Breast epithelium (tissue), 4 donors: ENCODE measurements around the gene PAK5. TPM values are rescaled to one million over a fixed set of nuclear protein-coding genes. Genes with fewer than 3 reads are reported as not detected.
"Not testable (repeated sequence)": the region's sequence is repeated elsewhere in the genome, so short reads cannot be mapped to it uniquely, and the experiment has no call there.

Experiments
- DNase-seq, 2 donors: peaks; one replicate each; pipeline ENCODE4 v3.0.0-alpha.2; 2019; ENCODE audit warnings: low spot score in 2 of 2
- H3K27ac ChIP-seq, 2 donors: fragments of 200-600 bp; sonication (generic) in 1 of 2; one replicate each; pipeline ENCODE4 v1.5.1; 2016 to 2019; ENCODE audit warnings: mild to moderate bottlenecking in 1 of 2
- H3K27me3 ChIP-seq, 2 donors: fragments of 200-600 bp; sonication (generic) in 1 of 2; one replicate each; pipeline versions ENCODE4 v1.5.1 to v1.6.0; 2017 to 2019; ENCODE audit warnings: control low read depth in 1 of 2, mild to moderate bottlenecking in 1 of 2
- H3K36me3 ChIP-seq: fragments of 200-600 bp; one replicate; pipeline ENCODE4 v1.5.1; 2019
- H3K4me1 ChIP-seq, 2 donors: fragments of 200-600 bp; sonication (generic); one replicate each; pipeline ENCODE4 v1.5.1; 2016 to 2019; ENCODE audit warnings: control low read depth in 1 of 2
- H3K4me3 ChIP-seq, 3 donors: fragments of 200-600 bp; sonication (generic); 1 replicate in 2 of 3; 2 replicates in 1 of 3; pipeline ENCODE4 v1.5.1; 2016 to 2019; ENCODE audit warnings: mild to moderate bottlenecking in 3 of 3, moderate library complexity in 2 of 3
- H3K9me3 ChIP-seq, 2 donors: fragments of 200-600 bp; sonication (generic) in 1 of 2; one replicate each; pipeline ENCODE4 v1.5.1; 2016 to 2019; ENCODE audit warnings: control low read depth in 1 of 2
- POLR2A ChIP-seq: fragments of 450-650 bp; IDR thresholded peaks from one replicate; pipeline ENCODE4 v1.6.1; 2016; ENCODE audit warnings: antibody characterized with exemption, mild to moderate bottlenecking, moderate library complexity
- POLR2AphosphoS5 ChIP-seq, 3 donors: sonication (generic); formaldehyde crosslinking; IDR thresholded peaks; one replicate each; pipeline ENCODE4 v1.6.1; 2017; ENCODE audit warnings: antibody characterized with exemption in 3 of 3
- intact Hi-C: fragments of 100-400 bp; cut with DNase I; formaldehyde crosslinking; loops from one replicate; pipeline ENCODE4 v1.15.1; 2023; ENCODE audit warnings: low total_unique reads
- total RNA-seq, 3 donors: library from RNA; depleted of rRNA; stranded (reverse); fragments of >200 nt; gene quantifications; one replicate each; pipeline ENCODE4 v1.1.0, GENCODE V29; 2016
- TF ChIP-seq, protein P1 (sequence below), 3 donors: fragments of 450-650 bp; IDR thresholded peaks; one replicate each; pipeline ENCODE4 v1.5.1; 2016 to 2017; ENCODE audit warnings: antibody characterized with exemption in 3 of 3, mild to moderate bottlenecking in 3 of 3, moderate library complexity in 3 of 3

Gene PAK5
- total RNA-seq, 3 donors from 2014 or later: 0.66 to 1.3 TPM; not detected in 1

DNA sequence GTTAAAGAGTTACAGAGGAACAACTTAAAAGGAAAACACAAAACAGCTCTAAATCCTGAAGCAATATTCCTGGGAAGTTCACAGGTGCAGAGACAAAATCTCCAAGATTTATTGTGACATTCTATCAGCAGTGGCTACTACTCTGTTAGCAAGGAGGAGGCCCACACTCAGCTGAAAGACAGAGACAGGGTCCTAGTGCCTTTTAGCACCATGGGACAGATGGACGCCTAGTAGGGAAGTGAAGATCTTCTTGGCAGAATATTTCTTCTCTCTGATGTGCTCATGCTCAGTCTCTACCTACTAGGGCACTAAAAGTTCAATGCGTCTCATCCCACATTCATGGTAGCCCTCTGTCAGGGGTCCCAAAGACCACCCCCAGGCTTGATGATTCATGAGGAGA lies 191.1 kb downstream of the PAK5 start:
- Histone ChIP-seq H3K36me3 (no peaks in the 10 kb centered on the region), H3K4me1 (no peaks in the 10 kb centered on the region), H3K27ac (no peak overlapping the region), H3K4me3 (no peak overlapping the region), H3K27me3 (no peaks in the 10 kb centered on the region), H3K9me3 (no peaks in the 10 kb centered on the region)
- TF ChIP-seq POLR2A: no peak
- TF ChIP-seq POLR2AphosphoS5 (IDR thresholded peaks at IDR 0.05): no peak
- TF ChIP-seq, protein P1, sequence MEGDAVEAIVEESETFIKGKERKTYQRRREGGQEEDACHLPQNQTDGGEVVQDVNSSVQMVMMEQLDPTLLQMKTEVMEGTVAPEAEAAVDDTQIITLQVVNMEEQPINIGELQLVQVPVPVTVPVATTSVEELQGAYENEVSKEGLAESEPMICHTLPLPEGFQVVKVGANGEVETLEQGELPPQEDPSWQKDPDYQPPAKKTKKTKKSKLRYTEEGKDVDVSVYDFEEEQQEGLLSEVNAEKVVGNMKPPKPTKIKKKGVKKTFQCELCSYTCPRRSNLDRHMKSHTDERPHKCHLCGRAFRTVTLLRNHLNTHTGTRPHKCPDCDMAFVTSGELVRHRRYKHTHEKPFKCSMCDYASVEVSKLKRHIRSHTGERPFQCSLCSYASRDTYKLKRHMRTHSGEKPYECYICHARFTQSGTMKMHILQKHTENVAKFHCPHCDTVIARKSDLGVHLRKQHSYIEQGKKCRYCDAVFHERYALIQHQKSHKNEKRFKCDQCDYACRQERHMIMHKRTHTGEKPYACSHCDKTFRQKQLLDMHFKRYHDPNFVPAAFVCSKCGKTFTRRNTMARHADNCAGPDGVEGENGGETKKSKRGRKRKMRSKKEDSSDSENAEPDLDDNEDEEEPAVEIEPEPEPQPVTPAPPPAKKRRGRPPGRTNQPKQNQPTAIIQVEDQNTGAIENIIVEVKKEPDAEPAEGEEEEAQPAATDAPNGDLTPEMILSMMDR (IDR thresholded peaks at IDR 0.05): no peak
- intact Hi-C loops: no loop called here
- no peak for DNase-seq

DNA sequence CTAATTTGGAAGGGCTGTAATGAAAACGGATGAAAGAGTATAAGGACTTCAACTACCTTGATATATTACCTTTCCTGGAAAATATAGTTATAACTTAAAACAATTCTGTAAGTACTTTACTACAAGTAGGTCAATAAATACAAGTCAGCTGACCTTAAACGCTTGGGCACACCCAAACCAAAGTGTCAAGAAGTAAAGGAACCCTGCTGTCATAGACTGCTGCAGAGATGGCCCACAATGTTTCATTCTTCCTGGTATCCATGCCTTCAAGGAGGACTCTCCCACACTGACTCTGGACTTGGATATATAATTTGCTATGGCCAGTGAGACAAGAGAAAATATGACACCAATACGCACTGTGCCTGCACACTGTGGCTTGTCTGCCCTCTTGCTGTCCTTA lies 192.5 kb downstream of the PAK5 start:
- intact Hi-C loops: no loop called here
- TF ChIP-seq, protein P1 (IDR thresholded peaks at IDR 0.05): no peak
- no peak for TF ChIP-seq POLR2AphosphoS5 (IDR thresholded peaks at IDR 0.05)
- no peak for TF ChIP-seq POLR2A
- no peaks in the 10 kb centered on the region for H3K9me3 ChIP-seq
- no peaks in the 10 kb centered on the region for H3K36me3 ChIP-seq
- H3K4me1 ChIP-seq: no peaks in the 10 kb centered on the region
- no peak overlapping the region for H3K4me3 ChIP-seq
- DNase-seq: no peak
- no peaks in the 10 kb centered on the region for H3K27me3 ChIP-seq
- H3K27ac ChIP-seq: no peak overlapping the region

DNA sequence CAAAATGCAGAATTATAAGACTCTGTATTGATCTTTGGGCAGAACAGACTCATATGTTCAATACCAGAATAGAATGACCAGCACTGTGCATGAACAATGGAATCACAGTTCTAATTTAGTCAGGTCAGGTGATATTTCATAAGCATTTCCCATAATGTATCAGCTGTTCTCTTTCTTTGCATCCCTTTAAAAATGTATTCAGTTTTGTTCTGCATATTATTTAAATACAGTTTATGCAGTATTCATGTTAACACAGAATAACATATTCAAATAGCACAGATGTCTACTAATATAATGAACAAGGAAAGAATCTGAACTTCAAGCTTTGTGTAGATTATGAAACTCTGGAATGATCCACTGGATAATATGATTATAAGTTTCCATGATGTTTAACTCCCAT lies 196.0 kb downstream of the PAK5 start:
- intact Hi-C loops: no loop called here
- Histone ChIP-seq H3K9me3 (no peaks in the 10 kb centered on the region), H3K4me3 (no peak overlapping the region), H3K36me3 (no peaks in the 10 kb centered on the region), H3K4me1 (no peaks in the 10 kb centered on the region), H3K27me3 (no peaks in the 10 kb centered on the region), H3K27ac (no peak overlapping the region)
- TF ChIP-seq POLR2AphosphoS5 (IDR thresholded peaks at IDR 0.05) (no peak), POLR2A (no peak)
- TF ChIP-seq, protein P1 (IDR thresholded peaks at IDR 0.05): no peak
- no peak for DNase-seq

DNA sequence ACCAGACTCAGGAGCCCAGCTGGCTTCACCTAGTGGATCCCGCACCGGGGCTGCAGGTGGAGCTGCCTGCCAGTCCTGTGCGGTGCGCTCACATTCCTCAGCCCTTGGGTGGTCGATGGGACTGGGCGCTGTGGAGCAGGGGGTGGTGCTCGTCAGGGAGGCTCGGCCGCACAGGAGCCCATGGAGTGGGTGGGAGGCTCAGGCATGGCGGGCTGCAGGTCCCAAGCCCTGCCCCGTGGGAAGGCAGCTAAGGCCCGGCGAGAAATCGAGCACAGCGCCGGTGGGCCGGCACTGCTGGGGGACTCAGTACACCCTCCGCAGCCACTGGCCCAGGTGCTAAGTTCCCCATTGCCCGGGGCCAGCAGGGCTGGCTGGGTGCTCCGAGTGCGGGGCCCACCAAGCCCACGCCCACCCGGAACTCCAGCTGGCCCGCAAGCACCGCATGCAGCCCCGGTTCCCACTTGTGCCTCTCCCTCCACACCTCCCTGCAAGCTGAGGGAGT lies 197.3 kb downstream of the PAK5 start:
- H3K4me1 ChIP-seq, H3K9me3 ChIP-seq, H3K27me3 ChIP-seq, H3K27ac ChIP-seq, DNase-seq, H3K36me3 ChIP-seq, intact Hi-C loops, H3K4me3 ChIP-seq: not testable (repeated sequence)

DNA sequence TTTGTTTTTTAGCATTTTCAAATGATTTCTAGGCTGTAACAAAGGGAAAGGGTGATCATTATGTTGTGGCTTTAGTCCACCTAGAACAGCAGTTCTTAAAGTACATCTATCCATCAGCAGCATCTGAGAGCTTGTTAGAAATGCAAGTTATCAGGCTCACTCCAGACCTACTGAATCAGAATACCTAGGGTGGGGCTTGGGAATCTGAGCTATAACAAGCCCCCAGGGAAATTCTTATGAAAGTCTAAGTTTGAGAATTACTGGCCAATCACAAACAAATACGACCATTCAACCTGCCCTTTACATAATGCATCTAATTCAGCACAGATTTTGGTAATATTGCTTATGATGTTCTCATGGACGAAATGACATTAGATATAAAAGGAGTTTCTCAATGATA lies 201.0 kb downstream of the PAK5 start:
- Histone ChIP-seq H3K27me3 (no peaks in the 10 kb centered on the region), H3K36me3 (no peaks in the 10 kb centered on the region), H3K27ac (no peak overlapping the region), H3K4me3 (no peak overlapping the region), H3K9me3 (no peaks in the 10 kb centered on the region), H3K4me1 (no peaks in the 10 kb centered on the region)
- no peak for DNase-seq
- intact Hi-C loops: no loop called here
- TF ChIP-seq POLR2AphosphoS5 (IDR thresholded peaks at IDR 0.05) (no peak), POLR2A (no peak)
- TF ChIP-seq, protein P1 (IDR thresholded peaks at IDR 0.05): no peak

DNA sequence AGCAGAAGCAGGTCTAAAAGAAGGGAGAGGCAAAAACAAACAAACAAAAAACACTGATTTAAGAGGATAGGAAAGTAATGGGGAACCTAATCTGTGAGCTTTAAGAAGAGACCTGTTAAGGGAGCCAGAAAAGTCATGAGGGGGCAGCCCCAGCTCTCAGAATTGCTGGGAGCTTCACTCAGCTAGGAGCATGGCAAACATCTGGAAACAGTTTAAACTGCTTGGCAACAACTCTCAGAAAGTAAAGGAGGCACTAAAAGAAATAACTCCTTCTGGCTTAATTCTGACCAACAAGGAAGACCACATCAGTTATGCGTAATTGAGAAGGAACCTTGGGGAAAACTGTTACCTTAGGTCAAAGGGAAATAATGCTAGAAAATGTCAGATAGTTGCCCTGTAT lies 203.1 kb downstream of the PAK5 start:
- H3K27me3 ChIP-seq: no peaks in the 10 kb centered on the region
- no peak overlapping the region for H3K27ac ChIP-seq
- intact Hi-C loops: no loop called here
- H3K36me3 ChIP-seq: no peaks in the 10 kb centered on the region
- no peaks in the 10 kb centered on the region for H3K4me1 ChIP-seq
- no peak for DNase-seq
- TF ChIP-seq, protein P1 (IDR thresholded peaks at IDR 0.05): no peak
- TF ChIP-seq POLR2AphosphoS5 (IDR thresholded peaks at IDR 0.05): no peak
- no peak for TF ChIP-seq POLR2A
- H3K9me3 ChIP-seq: no peaks in the 10 kb centered on the region
- H3K4me3 ChIP-seq: no peak overlapping the region
